GM18520 (cell line): ENCODE data around the gene SETMAR.
"Not testable (repeated sequence)": the region's sequence is repeated elsewhere in the genome, so short reads cannot be mapped to it uniquely, and the experiment has no call there.

Experiments
- ATAC-seq: cut with Tn5 transposase; IDR thresholded peaks from one replicate; pipeline ENCODE4 v1.9.1; 2021; ENCODE audit not compliant: unreplicated experiment

The SETMAR gene

GRCh38 chr3:4313606-4314293 lies 10.6 kb downstream of the SETMAR start:
- no peak for ATAC-seq

- no peak for ATAC-seq
Observed at GRCh38 chr3:4314688-4315087, 11.5 kb downstream of the SETMAR start.

GRCh38 chr3:4320096-4320911 lies 17.1 kb downstream of the SETMAR start:
- ATAC-seq = no peak

- ATAC-seq = no peak
Observed at GRCh38 chr3:4321732-4322131, 18.6 kb downstream of the SETMAR start.

- no peak for ATAC-seq
Observed at GRCh38 chr3:4322635-4323034, 19.5 kb downstream of the SETMAR start.

- no peak for ATAC-seq
Observed at GRCh38 chr3:4323246-4324027, 20.3 kb downstream of the SETMAR start.

GRCh38 chr3:4326868-4327267 lies 23.7 kb downstream of the SETMAR start:
- no peak for ATAC-seq

GRCh38 chr3:4329806-4330205 lies 26.6 kb downstream of the SETMAR start:
- ATAC-seq = not testable (repeated sequence)

GRCh38 chr3:4332111-4332510 lies 28.9 kb downstream of the SETMAR start:
- ATAC-seq = no peak

- no peak for ATAC-seq
Observed at GRCh38 chr3:4332574-4332973, 29.4 kb downstream of the SETMAR start.

- ATAC-seq = no peak
Observed at GRCh38 chr3:4332991-4333390, 29.8 kb downstream of the SETMAR start.

GRCh38 chr3:4334548-4334947 lies 31.4 kb downstream of the SETMAR start:
- no peak for ATAC-seq

- no peak for ATAC-seq
Observed at GRCh38 chr3:4335840-4336562, 32.8 kb downstream of the SETMAR start.

- no peak for ATAC-seq
Observed at GRCh38 chr3:4336850-4337546, 33.8 kb downstream of the SETMAR start.

GRCh38 chr3:4338751-4339150 lies 35.6 kb downstream of the SETMAR start:
- no peak for ATAC-seq

GRCh38 chr3:4340077-4340410 lies 36.9 kb downstream of the SETMAR start:
- ATAC-seq = no peak

GRCh38 chr3:4340411-4341335 lies 37.5 kb downstream of the SETMAR start:
- no peak for ATAC-seq

GRCh38 chr3:4341336-4341675 lies 38.1 kb downstream of the SETMAR start:
- ATAC-seq = no peak

GRCh38 chr3:4343258-4343657 lies 40.1 kb downstream of the SETMAR start:
- ATAC-seq = no peak

- ATAC-seq = peak; percentile 75
Observed at GRCh38 chr3:4350789-4351163, 47.6 kb downstream of the SETMAR start.
